ENCODE results near the gene PSMB4. TPM values are rescaled to one million over a fixed set of nuclear protein-coding genes. Genes with fewer than 3 reads are reported as not detected.
"Not testable (repeated sequence)": the region's sequence is repeated elsewhere in the genome, so short reads cannot be mapped to it uniquely, and the experiment has no call there.

The PSMB4 gene
- total RNA-seq, 1 experiment from 2014 or later: 662 TPM

- no peak for DNase-seq (ENCODE audit: low read depth)
Observed at GRCh38 chr1:151386002-151386401, 13.4 kb upstream of the PSMB4 start.

- not testable (repeated sequence) for DNase-seq (ENCODE audit: low read depth)
Observed at GRCh38 chr1:151390221-151391078, 8.9 kb upstream of the PSMB4 start.

GRCh38 chr1:151391079-151391563, 8.3 kb upstream of the PSMB4 start:
- no peak for DNase-seq (ENCODE audit: low read depth)

- DNase-seq (ENCODE audit: low read depth): no peak
Observed at GRCh38 chr1:151393583-151393982, 5.8 kb upstream of the PSMB4 start.

- not testable (repeated sequence) for DNase-seq (ENCODE audit: low read depth)
Observed at GRCh38 chr1:151396265-151396664, 3.1 kb upstream of the PSMB4 start.

GRCh38 chr1:151401125-151401788, 1.9 kb downstream of the PSMB4 start:
- DNase-seq (ENCODE audit: low read depth): no peak

GRCh38 chr1:151401860-151402259, 2.5 kb downstream of the PSMB4 start:
- no peak for DNase-seq (ENCODE audit: low read depth)

- no peak for DNase-seq (ENCODE audit: low read depth)
Observed at GRCh38 chr1:151402764-151403163, 3.4 kb downstream of the PSMB4 start.

GRCh38 chr1:151403612-151404011, 4.2 kb downstream of the PSMB4 start:
- DNase-seq (ENCODE audit: low read depth): no peak

GRCh38 chr1:151405187-151405951, 6.0 kb downstream of the PSMB4 start:
- no peak for DNase-seq (ENCODE audit: low read depth)

GRCh38 chr1:151406176-151406575, 6.8 kb downstream of the PSMB4 start:
- DNase-seq (ENCODE audit: low read depth): no peak

- no peak for DNase-seq (ENCODE audit: low read depth)
Observed at GRCh38 chr1:151407304-151407703, 7.9 kb downstream of the PSMB4 start.

- no peak for DNase-seq (ENCODE audit: low read depth)
Observed at GRCh38 chr1:151408891-151409290, 9.5 kb downstream of the PSMB4 start.

GRCh38 chr1:151411884-151412283, 12.5 kb downstream of the PSMB4 start:
- DNase-seq (ENCODE audit: low read depth): no peak

GRCh38 chr1:151416231-151416630, 16.9 kb downstream of the PSMB4 start:
- DNase-seq (ENCODE audit: low read depth): no peak

- DNase-seq (ENCODE audit: low read depth): no peak
Observed at GRCh38 chr1:151418081-151418480, 18.7 kb downstream of the PSMB4 start.

- no peak for DNase-seq (ENCODE audit: low read depth)
Observed at GRCh38 chr1:151419819-151420218, 20.4 kb downstream of the PSMB4 start.

- DNase-seq (ENCODE audit: low read depth): no peak
Observed at GRCh38 chr1:151425103-151425502, 25.7 kb downstream of the PSMB4 start.

- DNase-seq (ENCODE audit: low read depth): no peak
Observed at GRCh38 chr1:151428068-151428467, 28.7 kb downstream of the PSMB4 start.

GRCh38 chr1:151433827-151434226, 34.5 kb downstream of the PSMB4 start:
- DNase-seq (ENCODE audit: low read depth): not testable (repeated sequence)

- no peak for DNase-seq (ENCODE audit: low read depth)
Observed at GRCh38 chr1:151435174-151435573, 35.8 kb downstream of the PSMB4 start.

GRCh38 chr1:151436985-151437384, 37.6 kb downstream of the PSMB4 start:
- DNase-seq (ENCODE audit: low read depth): no peak

Data from Daoy (cell line).